ENCODE data around the gene RBKS. TPM values are rescaled to one million over a fixed set of nuclear protein-coding genes. Genes with fewer than 3 reads are reported as not detected.
A peak's percentile ranks its signal among the peaks of the same experiment; 100 is the strongest.

The RBKS gene
- total RNA-seq (2021) (1.2 to 1.7 TPM (median 1.6 TPM) in 3 replicates), Bru-seq, nascent RNA (percentile 39 among the genes with signal in this experiment)
- long read RNA-seq, experiment 1, partial matches to known transcripts = 1 of 6 reads
- long read RNA-seq, experiment 1, other reads (novel, unspliced or antisense) = 1 of 6 reads
- long read RNA-seq, experiment 2, partial matches to known transcripts = 2 of 4 reads
- long read RNA-seq, experiment 2, other reads (novel, unspliced or antisense) = 1 of 4 reads
- long read RNA-seq, experiment 3, transcript RBKS-201 (8 exons, 1,973 nt) = major isoform, 5 of 5 reads
- long read RNA-seq, experiment 3, partial matches to known transcripts = 0 of 5 reads
- long read RNA-seq, experiment 3, other reads (novel, unspliced or antisense) = 0 of 5 reads

- Mint-ChIP-seq H3K9me3 (no peaks in the 10 kb centered on the region), H3K27me3 (ENCODE audit: low read depth) (no peaks in the 10 kb centered on the region), H3K4me3 (peak within 1 kb of the TSS; percentile 97), H3K36me3 (no peaks in the 10 kb centered on the region), H3K4me1 (peaks cover 8% of the 10 kb centered on the region), H3K27ac (peak within 1 kb of the TSS; percentile 98)
- ATAC-seq (peak; percentile 92), DNase-seq (ENCODE audit: low spot score) (peak; percentile 84)
- POLR2A ChIA-PET = interaction anchor here (1.2 to 2.2 kb wide), 2 partner anchors 138 to 174 kb away, joined by 4 to 7 read pairs; no protein-coding TSS in a partner anchor
- CTCF ChIA-PET = interaction anchor here (0.7 to 1.9 kb wide), 4 partner anchors 42 to 503 kb away, joined by 3 to 11 read pairs (median 6); partner anchors contain the start of gene FOSL2
- TF ChIP-seq, protein P1, sequence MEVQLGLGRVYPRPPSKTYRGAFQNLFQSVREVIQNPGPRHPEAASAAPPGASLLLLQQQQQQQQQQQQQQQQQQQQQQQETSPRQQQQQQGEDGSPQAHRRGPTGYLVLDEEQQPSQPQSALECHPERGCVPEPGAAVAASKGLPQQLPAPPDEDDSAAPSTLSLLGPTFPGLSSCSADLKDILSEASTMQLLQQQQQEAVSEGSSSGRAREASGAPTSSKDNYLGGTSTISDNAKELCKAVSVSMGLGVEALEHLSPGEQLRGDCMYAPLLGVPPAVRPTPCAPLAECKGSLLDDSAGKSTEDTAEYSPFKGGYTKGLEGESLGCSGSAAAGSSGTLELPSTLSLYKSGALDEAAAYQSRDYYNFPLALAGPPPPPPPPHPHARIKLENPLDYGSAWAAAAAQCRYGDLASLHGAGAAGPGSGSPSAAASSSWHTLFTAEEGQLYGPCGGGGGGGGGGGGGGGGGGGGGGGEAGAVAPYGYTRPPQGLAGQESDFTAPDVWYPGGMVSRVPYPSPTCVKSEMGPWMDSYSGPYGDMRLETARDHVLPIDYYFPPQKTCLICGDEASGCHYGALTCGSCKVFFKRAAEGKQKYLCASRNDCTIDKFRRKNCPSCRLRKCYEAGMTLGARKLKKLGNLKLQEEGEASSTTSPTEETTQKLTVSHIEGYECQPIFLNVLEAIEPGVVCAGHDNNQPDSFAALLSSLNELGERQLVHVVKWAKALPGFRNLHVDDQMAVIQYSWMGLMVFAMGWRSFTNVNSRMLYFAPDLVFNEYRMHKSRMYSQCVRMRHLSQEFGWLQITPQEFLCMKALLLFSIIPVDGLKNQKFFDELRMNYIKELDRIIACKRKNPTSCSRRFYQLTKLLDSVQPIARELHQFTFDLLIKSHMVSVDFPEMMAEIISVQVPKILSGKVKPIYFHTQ (CRISPR knock-in tag; IDR thresholded peaks at IDR 0.05) = no peak
- TF ChIP-seq ZBTB21 (CRISPR knock-in tag; IDR thresholded peaks at IDR 0.05; ENCODE audit: borderline replicate concordance) (no peak), ZNF396 (CRISPR knock-in tag; IDR thresholded peaks at IDR 0.05; ENCODE audit: borderline replicate concordance) (no peak), ZNF219 (CRISPR knock-in tag; IDR thresholded peaks at IDR 0.05; ENCODE audit: borderline replicate concordance) (no peak), HMGXB4 (CRISPR knock-in tag; IDR thresholded peaks at IDR 0.05) (peak; percentile 52), ZNF138 (CRISPR knock-in tag; conservative IDR thresholded peaks at IDR 0.05) (no peak), ZSCAN18 (CRISPR knock-in tag; IDR thresholded peaks at IDR 0.05) (no peak), MAX (CRISPR knock-in tag; IDR thresholded peaks at IDR 0.05) (peak; percentile 12; the same call in 1 of the 2 replicates), ZNF121 (CRISPR knock-in tag; IDR thresholded peaks at IDR 0.05) (no peak), SMAD4 (CRISPR knock-in tag; IDR thresholded peaks at IDR 0.05) (no peak), ZMAT4 (CRISPR knock-in tag; IDR thresholded peaks at IDR 0.05) (no peak), IRF1 (CRISPR knock-in tag; IDR thresholded peaks at IDR 0.05) (no peak), MLX (CRISPR knock-in tag; IDR thresholded peaks at IDR 0.05) (no peak), NFE2L1 (CRISPR knock-in tag; IDR thresholded peaks at IDR 0.05) (0 out of 2 replicates have a peak, but pooled peaks have one; percentile 57), TEAD4 (CRISPR knock-in tag; IDR thresholded peaks at IDR 0.05) (no peak), IRF2 (CRISPR knock-in tag; IDR thresholded peaks at IDR 0.05; ENCODE audit: borderline replicate concordance, low read depth) (no peak), GRHL2 (CRISPR knock-in tag; IDR thresholded peaks at IDR 0.05; ENCODE audit: insufficient replicate concordance, severe bottlenecking) (no peak), KAT7 (CRISPR knock-in tag; IDR thresholded peaks at IDR 0.05; ENCODE audit: borderline replicate concordance) (no peak)
- TF ChIP-seq, protein P2, sequence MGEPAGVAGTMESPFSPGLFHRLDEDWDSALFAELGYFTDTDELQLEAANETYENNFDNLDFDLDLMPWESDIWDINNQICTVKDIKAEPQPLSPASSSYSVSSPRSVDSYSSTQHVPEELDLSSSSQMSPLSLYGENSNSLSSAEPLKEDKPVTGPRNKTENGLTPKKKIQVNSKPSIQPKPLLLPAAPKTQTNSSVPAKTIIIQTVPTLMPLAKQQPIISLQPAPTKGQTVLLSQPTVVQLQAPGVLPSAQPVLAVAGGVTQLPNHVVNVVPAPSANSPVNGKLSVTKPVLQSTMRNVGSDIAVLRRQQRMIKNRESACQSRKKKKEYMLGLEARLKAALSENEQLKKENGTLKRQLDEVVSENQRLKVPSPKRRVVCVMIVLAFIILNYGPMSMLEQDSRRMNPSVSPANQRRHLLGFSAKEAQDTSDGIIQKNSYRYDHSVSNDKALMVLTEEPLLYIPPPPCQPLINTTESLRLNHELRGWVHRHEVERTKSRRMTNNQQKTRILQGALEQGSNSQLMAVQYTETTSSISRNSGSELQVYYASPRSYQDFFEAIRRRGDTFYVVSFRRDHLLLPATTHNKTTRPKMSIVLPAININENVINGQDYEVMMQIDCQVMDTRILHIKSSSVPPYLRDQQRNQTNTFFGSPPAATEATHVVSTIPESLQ (CRISPR knock-in tag; IDR thresholded peaks at IDR 0.05) = no peak
- TF ChIP-seq, protein P3, sequence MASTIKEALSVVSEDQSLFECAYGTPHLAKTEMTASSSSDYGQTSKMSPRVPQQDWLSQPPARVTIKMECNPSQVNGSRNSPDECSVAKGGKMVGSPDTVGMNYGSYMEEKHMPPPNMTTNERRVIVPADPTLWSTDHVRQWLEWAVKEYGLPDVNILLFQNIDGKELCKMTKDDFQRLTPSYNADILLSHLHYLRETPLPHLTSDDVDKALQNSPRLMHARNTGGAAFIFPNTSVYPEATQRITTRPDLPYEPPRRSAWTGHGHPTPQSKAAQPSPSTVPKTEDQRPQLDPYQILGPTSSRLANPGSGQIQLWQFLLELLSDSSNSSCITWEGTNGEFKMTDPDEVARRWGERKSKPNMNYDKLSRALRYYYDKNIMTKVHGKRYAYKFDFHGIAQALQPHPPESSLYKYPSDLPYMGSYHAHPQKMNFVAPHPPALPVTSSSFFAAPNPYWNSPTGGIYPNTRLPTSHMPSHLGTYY (CRISPR knock-in tag; IDR thresholded peaks at IDR 0.05) = no peak
- TF ChIP-seq, protein P4, sequence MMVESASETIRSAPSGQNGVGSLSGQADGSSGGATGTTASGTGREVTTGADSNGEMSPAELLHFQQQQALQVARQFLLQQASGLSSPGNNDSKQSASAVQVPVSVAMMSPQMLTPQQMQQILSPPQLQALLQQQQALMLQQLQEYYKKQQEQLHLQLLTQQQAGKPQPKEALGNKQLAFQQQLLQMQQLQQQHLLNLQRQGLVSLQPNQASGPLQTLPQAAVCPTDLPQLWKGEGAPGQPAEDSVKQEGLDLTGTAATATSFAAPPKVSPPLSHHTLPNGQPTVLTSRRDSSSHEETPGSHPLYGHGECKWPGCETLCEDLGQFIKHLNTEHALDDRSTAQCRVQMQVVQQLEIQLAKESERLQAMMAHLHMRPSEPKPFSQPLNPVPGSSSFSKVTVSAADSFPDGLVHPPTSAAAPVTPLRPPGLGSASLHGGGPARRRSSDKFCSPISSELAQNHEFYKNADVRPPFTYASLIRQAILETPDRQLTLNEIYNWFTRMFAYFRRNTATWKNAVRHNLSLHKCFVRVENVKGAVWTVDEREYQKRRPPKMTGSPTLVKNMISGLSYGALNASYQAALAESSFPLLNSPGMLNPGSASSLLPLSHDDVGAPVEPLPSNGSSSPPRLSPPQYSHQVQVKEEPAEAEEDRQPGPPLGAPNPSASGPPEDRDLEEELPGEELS (CRISPR knock-in tag; IDR thresholded peaks at IDR 0.05) = no peak
Measured at GRCh38 chr2:27890146-27890923, at the start of gene RBKS, which contains the start of gene BABAM2. Gene RBKS (minus strand): TSS chr2:27890387. CDS start chr2:27890345, 42 bp downstream. Gene BABAM2 (plus strand): TSS chr2:27890729. CDS start chr2:27894557, 3,828 bp downstream.

Measured in WTC11 (cell line).